ENCODE data around the gene C6orf141.

DNA sequence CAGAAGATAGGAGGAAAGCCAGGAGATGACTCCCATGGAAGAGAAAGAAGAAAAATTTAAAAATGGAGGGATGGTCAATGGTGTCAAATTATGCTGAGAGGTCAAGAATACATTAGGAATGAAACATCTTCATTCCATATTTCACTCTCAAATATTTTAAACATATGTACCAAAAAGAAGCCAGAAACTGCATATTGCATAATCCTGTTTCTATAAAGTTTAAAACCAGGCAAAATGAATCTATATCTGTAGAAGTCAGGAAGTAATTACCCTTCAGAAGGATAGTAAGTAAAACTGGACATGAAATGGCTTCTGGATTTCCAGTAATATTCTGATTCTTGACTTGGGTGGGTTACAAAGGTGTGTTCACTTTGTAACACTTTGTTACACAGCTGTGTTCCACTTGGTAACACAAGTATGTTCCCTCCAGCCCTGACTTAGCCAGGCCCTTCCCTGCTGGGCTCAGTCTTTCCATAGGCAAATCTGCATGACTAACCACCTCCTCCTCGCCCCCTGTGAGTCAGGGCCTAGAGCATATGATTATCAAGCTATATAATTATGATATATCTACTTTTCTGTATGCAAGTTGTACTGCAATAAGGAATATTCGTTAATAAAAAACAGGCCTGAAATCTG, 20.2 kb upstream of the C6orf141 start:
- TF ChIP-seq POLR2A (IDR thresholded peaks at IDR 0.05; ENCODE audit: low read depth, low read length) (no peak), TAF1 (IDR thresholded peaks at IDR 0.05; ENCODE audit: borderline replicate concordance, low read depth, low read length) (no peak), POLR2AphosphoS5 (IDR thresholded peaks at IDR 0.05; ENCODE audit: low read depth, low read length) (no peak)
